A673 (cell line): Measurements from ENCODE around the gene CUBN.

Experiments used
- EZH2 ChIP-seq: fragments of 200-600 bp; sonication (generic); IDR thresholded peaks from 2 replicates; pipeline ENCODE4 v1.6.1; 2017; ENCODE audit warnings: borderline replicate concordance, low read depth, mild to moderate bottlenecking, mixed read lengths, antibody characterized with exemption, low read length; ENCODE audit not compliant: poor library complexity, severe bottlenecking
- TF ChIP-seq, protein P1 (sequence below): fragments of 300-800, 200-600 bp; sonication (generic); conservative IDR thresholded peaks from 2 replicates; pipeline ENCODE4 v1.5.1; 2017; ENCODE audit warnings: low read depth, mild to moderate bottlenecking, antibody characterized with exemption, low read length, moderate library complexity, mixed read lengths

- TF ChIP-seq, protein P1, sequence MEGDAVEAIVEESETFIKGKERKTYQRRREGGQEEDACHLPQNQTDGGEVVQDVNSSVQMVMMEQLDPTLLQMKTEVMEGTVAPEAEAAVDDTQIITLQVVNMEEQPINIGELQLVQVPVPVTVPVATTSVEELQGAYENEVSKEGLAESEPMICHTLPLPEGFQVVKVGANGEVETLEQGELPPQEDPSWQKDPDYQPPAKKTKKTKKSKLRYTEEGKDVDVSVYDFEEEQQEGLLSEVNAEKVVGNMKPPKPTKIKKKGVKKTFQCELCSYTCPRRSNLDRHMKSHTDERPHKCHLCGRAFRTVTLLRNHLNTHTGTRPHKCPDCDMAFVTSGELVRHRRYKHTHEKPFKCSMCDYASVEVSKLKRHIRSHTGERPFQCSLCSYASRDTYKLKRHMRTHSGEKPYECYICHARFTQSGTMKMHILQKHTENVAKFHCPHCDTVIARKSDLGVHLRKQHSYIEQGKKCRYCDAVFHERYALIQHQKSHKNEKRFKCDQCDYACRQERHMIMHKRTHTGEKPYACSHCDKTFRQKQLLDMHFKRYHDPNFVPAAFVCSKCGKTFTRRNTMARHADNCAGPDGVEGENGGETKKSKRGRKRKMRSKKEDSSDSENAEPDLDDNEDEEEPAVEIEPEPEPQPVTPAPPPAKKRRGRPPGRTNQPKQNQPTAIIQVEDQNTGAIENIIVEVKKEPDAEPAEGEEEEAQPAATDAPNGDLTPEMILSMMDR, result no peak
- no peak for TF ChIP-seq EZH2
These were observed 334.1 kb downstream of the CUBN start for GRCh38 chr10:16795410-16796073.
